Keratinocyte (primary cell): ENCODE results near the gene YPEL3.

Experiments used
- EZH2 ChIP-seq: IDR thresholded peaks from one replicate; pipeline ENCODE4 v1.6.1; 2012; ENCODE audit warnings: inconsistent platforms, mild to moderate bottlenecking, low read length, moderate library complexity
- TF ChIP-seq, protein P1 (sequence below), 3 experiments: IDR thresholded peaks in 1 of 3; conservative IDR thresholded peaks in 1 of 3; optimal IDR thresholded peaks in 1 of 3; 2 replicates in 2 of 3; 3 replicates in 1 of 3; pipeline versions ENCODE3 to v1.5.1; 2011; ENCODE audit warnings: low read length in 3 of 3, mild to moderate bottlenecking in 3 of 3, moderate library complexity in 2 of 3, control low read depth in 1 of 3, inconsistent platforms in 1 of 3; ENCODE audit not compliant: insufficient read depth in 2 of 3; ENCODE audit errors: extremely low read depth in 1 of 3

DNA sequence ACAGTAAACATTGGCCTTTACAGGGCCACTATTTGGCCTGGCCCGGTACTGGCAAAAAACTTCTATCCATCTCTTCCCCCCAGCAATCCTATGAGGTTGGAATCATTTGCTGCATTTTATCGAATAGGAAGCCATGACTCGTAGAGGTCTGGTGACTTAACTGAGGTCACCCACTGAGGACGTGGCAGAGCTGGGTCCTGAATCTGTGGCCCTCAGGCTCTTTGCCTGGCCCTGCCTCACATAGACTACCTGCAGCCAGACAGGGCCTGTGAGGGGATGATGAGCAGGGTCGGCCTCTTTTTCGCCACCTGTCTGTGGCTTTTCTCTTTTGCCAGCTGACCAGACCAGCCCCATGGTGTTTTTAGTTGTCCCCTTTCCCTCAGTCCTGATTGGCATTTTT lies 18.4 kb downstream of the YPEL3 start:
- TF ChIP-seq, protein P1, sequence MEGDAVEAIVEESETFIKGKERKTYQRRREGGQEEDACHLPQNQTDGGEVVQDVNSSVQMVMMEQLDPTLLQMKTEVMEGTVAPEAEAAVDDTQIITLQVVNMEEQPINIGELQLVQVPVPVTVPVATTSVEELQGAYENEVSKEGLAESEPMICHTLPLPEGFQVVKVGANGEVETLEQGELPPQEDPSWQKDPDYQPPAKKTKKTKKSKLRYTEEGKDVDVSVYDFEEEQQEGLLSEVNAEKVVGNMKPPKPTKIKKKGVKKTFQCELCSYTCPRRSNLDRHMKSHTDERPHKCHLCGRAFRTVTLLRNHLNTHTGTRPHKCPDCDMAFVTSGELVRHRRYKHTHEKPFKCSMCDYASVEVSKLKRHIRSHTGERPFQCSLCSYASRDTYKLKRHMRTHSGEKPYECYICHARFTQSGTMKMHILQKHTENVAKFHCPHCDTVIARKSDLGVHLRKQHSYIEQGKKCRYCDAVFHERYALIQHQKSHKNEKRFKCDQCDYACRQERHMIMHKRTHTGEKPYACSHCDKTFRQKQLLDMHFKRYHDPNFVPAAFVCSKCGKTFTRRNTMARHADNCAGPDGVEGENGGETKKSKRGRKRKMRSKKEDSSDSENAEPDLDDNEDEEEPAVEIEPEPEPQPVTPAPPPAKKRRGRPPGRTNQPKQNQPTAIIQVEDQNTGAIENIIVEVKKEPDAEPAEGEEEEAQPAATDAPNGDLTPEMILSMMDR (optimal IDR thresholded peaks at IDR 0.05 in 1 of 3, IDR thresholded peaks at IDR 0.05 in 1 of 3, conservative IDR thresholded peaks at IDR 0.05 in 1 of 3; ENCODE audit: extremely low read depth in 1 of 3, insufficient read depth in 2 of 3, low read length in 3 of 3) = no peak
- no peak for TF ChIP-seq EZH2
